Caki2 (cell line): ENCODE measurements around the gene ATRNL1. TPM values are rescaled to one million over a fixed set of nuclear protein-coding genes. Genes with fewer than 3 reads are reported as not detected.
"Not testable (repeated sequence)": the region's sequence is repeated elsewhere in the genome, so short reads cannot be mapped to it uniquely, and the experiment has no call there.

Source experiments
- DNase-seq: peaks from one replicate; pipeline ENCODE4 v3.0.0-alpha.2; 2015; ENCODE audit warnings: low read depth
- in situ Hi-C: cut with HindIII; loops from 2 replicates; pipeline ENCODE4 v1.10.0; 2016; ENCODE audit warnings: low sequenced_read_pairs, low pct_unique_long_range_greater_than_20kb, mixed read lengths
- total RNA-seq: library from RNA; depleted of rRNA; stranded (reverse); fragments of >200 nt; shearing (Covaris generic); gene quantifications from 2 replicates; pipeline ENCODE4 v1.2.3, GENCODE V29; 2014; ENCODE audit warnings: low replicate concordance

The ATRNL1 gene
- total RNA-seq, 1 experiment from 2014 or later: 137 TPM

DNA sequence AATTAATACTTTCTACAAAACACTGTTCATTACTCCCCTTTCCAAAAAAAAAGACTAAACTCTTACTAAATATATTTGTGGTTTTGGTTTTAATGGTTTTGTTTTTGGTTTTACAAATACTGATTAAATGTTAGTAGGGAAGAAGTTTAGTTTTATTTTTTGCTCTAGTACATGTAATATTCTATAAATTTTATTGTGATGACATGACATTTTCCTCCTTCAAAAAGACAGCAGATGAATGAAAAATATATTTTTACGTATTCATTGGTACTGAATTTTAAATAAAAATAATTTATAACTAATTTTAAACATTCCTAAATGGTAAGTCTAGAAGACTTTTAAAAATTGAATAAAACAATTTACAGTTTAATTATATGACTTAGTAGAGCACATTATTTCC is 667.0 kb downstream of the ATRNL1 start:
- DNase-seq: no peak
- in situ Hi-C loops: no loop called here

DNA sequence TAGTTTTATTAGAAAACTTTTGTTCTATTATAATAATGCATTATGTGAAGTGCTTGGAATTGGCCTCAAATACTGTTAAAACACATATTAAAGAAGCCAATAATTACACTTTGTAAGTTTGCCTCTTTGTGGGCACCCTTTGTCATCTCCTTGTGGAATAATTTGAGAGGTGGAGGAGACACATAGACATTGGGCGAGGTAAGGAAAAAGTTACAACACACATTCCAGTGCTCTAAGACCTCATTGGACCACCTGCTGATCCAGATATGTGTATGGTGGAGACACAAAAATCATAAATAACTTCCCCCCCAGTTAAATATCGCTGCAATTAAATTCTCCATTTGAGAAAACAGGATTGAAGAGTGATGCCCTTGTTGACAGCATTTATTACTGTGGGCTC is 668.0 kb downstream of the ATRNL1 start:
- in situ Hi-C loops: no loop called here

DNA sequence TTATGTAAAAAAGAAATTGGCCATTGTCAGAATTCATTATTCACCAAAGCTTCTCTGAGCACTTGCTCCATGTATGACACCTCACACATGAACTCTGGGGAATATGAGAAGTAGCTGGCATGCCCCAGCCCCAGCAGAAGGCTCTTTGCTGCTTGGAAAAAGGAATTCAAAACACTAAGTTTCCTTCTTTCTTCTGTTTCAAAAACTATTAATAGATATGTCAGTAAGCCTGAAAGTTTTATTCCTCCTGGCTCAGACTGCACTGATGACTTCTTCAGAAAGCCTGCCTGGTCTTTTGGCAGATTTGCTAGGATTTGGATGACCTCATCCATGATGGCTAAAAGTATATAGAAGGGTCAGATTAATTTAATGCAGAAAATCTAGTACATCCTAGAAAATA is 668.9 kb downstream of the ATRNL1 start:
- in situ Hi-C loops: no loop called here
- DNase-seq: no peak

More for the DNA sequence above, 668.0 kb downstream of the ATRNL1 start:
- DNase-seq: no peak

DNA sequence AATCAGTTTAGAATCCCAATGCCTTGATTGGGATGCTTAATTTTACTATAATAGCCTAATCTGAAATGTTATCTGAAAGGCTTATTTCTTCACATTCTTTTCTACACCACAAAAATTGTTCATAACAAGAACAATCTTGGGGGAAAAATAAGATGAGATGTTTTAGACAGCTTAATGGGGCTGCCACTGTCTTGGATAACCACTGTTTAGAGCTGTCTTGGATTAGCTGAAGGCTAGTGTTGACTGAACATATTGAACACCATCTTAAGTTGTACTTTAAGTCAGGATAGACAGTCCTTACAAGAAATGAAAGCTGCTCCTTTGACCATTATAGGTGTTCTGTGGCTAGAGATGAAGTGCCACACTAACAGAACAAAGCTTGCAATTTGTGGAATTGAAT is 678.6 kb downstream of the ATRNL1 start:
- in situ Hi-C loops: no loop called here
- DNase-seq: no peak

DNA sequence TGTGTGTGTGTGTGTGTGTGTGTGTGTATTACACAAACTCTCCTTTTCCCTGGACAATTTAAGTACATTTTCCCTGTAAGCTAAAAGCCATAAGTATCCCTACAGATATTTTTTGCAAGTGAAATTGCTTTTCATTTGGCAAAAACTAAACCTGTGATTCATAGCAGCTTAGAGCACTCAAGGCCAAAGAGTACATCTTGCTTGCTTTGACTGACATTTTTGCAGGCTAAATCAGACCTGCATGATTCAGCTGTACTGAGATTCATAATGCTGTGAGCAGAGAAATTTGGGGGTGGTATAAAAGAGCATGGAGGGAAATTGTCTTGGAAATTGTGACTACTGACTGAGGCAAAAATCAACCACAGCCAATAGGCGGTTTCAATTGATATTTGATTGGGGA is 679.4 kb downstream of the ATRNL1 start:
- in situ Hi-C loops: no loop called here
- no peak for DNase-seq

DNA sequence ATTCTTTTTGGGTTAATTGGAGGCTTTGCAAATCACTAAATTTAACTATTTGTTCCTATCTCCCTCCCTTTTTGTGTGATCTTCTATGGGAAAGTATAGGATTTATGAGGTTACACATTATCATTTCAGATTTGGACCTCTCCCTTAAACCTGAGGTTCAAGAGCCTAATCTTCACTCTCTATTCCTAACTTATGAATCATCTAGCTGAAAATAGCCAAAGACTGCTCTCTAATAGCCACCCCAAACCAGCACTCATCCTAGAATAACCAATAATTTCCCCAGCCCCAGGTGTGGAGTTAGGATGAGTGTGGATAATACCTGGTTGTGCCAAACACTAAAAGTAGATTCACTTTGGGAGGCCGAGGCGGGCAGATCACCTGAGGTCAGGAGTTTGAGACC is 680.7 kb downstream of the ATRNL1 start:
- in situ Hi-C loops: no loop called here
- DNase-seq: no peak

DNA sequence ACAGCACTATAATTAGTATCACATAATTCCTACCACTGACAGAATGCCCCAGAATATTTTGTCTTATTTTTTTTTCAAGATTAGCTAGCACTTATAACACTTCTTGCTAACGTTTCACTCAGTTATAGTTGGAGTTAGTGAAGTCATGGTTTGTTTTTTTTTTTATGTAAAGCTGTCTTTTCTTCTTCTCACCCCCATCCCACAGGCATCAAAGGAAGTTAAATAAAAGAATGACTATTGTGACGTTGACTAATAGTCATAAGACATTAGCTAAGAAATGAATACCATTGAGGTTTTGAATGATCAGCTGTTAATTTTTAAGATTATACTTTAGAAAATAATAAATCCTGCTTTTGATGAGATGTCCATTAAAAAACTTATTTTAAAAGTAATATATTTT is 681.6 kb downstream of the ATRNL1 start:
- no peak for DNase-seq
- in situ Hi-C loops: no loop called here

DNA sequence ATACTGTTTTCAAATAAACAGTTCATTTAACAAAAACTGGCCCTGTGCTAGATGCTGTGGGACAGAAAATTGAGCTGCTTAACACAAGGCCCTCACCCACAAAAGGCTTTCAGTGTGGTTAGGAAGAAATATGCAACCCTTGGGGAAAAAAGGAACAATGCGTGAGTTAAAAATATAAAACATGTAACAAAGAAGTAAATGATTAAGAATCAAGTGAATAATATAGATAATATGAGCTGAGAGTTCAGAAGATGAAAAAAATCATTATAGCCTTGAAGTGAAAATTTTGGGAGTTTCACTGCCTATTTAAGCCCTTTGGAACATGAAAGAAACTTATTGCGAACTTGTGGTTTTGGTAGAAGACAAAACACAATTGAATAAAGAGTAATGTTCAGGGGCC is 684.5 kb downstream of the ATRNL1 start:
- in situ Hi-C loops: no loop called here
- DNase-seq: no peak

DNA sequence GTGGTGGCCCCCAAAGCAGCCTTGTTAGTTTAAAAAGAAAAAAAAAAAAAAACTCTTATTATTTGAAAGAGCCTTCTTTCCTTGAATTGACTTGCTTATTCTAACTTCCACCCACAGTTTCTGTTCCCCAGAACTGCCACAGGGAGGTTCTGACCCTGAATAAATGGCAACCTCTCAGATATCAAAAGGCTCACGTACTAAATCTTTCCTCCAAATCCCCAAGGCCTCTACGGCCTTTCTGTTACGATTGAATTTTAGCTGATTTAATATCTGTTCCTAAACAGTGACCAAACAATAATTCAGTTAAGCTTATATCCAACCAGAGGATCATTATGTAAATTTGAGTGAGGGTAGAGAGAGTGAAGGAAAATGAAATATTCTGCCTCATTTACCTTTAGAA is 697.1 kb downstream of the ATRNL1 start:
- in situ Hi-C loops: no loop called here
- DNase-seq: no peak

DNA sequence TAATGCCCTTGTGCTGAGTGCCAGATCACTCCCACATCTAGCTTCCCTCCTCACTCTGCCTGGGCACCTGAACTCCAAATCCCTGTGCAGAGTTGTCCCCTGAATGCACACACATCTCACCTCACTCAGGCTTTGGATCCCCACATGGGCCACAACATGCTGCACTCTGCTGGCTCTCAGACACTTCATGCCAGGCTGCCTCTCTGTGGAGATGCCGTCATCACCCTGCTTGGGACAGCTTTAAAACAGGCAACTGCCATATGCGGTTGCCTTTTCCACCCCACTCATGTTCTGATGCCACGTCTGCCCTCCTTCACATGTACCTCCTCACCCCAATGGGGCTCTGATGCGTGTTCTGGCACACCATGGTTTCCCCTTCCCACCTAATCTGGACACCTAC is 702.8 kb downstream of the ATRNL1 start:
- in situ Hi-C loops: no loop called here

DNA sequence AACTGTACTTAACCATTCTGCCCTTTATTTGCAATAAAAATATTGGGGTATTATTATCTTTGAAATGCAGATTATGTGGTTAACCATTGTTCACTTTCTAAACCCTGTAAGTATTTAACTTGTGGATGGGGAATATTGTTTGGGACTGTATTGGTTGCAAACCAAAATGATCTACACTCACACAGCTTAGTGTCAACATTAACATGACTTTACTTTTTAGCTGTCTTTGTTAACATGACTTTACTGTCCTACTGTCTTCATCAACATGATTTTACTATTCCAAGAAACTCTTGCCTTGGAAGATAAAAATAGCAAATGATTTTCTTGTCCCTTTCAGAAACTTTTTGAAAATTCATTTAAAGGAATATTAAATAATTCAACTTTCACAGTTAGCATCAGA is 708.3 kb downstream of the ATRNL1 start:
- in situ Hi-C loops: no loop called here

More for the DNA sequence above, 702.8 kb downstream of the ATRNL1 start:
- no peak for DNase-seq

DNA sequence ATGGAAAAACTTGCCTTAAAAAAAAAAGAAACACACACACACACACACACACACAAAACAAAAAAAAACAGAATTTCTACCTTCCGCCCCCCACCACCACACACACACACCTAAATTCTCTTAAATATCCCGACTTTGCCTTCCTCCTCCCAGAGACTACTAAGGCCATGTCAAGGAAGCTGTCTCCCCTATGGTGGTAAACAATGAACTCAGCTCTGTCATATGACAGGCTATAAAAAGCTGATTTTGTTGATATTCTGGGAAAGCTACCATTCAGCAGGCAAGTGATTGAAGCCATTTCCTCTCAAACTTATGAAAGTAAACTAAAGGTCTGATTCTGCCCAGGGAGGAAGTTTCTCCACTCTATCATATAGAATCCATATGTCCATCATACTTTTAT is 708.8 kb downstream of the ATRNL1 start:
- no peak for DNase-seq
- in situ Hi-C loops: no loop called here

More for the DNA sequence above, 708.3 kb downstream of the ATRNL1 start:
- DNase-seq: no peak

DNA sequence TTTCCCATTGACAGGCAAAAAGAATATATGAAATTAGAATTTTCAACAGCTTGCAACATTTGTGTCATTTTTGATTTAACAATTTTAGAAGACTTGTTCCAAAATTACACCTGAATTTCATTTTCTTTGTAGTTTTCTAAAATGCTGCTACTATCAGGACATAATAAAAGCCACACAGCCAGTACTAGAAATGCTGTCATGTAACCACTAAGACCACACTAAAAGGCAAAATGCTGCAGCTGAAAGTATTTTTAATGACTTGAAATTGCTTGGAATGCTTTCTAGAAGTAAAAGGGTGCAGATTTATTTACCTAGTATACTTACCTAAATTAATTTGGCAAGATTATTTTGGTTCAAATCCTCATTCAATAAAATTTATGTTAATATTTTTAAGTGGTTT is 709.7 kb downstream of the ATRNL1 start:
- in situ Hi-C loops: no loop called here

DNA sequence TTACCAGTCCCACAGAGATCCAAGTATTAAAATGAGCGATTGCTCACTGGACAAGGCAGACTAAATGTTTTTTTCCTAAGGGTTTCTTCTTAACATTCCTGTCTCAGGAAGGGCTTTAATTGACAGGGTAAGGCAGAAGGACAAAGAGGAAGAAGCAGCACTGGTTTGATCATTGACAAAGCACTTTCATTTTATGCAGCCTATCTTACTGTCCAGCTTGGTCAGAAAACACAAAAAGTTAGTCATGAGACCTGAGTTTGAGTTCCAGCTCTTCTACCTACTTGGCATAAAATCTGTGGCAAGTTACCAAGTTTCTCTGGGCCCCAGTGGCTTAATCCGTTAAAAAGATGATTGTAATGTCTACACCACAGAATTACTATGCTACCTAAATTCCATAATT is 721.4 kb downstream of the ATRNL1 start:
- DNase-seq: no peak
- in situ Hi-C loops: no loop called here

More for the DNA sequence above, 709.7 kb downstream of the ATRNL1 start:
- DNase-seq: no peak

DNA sequence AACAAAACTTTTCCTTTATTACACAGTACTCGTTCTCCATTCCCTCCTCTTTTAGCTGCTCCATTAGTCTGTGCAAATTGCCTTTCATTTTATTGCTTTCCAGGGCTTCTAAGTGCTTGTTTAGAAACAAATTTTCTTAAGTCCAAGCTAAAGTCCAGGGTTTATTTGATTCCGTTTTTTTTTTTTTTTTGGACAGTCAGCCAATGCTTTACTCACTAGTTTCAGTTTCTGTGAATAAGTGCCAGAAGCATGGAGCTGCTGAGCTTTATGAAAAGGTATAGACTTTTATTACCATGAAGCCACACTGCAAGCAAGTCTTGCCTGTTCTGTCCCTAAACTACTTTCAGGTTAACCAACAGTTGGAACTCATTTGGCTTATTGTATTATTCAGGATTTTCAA is 724.8 kb downstream of the ATRNL1 start:
- in situ Hi-C loops: no loop called here
- no peak for DNase-seq

DNA sequence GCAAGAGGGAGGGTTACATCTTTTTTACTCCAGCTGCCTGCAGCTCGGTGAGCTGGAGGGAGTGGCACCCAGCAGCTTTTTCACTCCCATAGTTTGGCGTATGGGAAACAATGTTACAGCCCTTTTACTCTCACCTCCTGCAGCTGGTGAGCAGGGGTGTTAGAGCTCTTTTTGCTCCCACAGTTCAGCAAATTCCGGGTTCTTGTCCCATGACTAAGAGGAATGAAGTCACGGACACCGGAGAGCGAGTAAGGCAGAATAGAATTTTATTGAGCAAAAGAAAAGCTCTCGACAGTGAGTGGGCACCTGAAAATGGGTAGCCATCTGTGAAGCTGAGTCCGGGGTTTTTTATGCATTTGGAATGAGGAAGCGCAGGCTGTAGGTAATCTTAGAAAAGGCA is 733.2 kb downstream of the ATRNL1 start:
- DNase-seq: no peak
- in situ Hi-C loops: no loop called here

DNA sequence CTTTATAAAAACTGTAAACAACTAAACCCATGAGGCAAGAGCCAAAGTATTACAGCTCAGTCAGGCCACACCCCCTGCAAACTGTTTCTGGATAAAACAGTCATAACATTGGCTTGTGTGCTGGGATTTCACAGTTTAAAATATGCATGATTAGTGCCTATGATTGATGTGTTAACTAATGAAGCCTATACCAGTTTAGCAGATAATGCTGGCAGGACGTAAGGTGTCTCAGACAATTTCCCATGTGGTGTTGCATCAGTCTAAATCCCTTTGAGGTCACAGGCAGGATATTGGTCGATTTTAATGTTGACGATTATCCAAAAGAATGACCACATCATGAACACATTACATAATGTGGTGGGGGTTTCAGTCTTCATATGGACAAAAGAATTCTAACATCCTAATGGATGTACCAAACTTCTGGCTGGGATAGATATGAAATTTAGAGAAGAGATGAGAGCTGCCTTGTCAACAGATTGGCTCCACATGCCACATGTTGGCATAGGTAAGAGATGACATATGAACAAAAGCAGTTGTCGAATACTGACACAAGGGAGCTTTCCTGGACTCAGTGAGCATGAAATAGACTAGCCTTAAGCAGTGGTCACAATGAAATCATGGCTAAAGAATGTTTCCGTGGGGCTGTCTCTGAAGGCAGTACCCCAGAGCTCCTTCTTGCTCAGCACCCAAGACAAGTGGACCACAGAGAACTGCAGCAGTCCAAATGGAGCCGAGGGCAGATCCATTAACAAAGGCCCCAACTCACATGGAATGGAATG is 734.3 kb downstream of the ATRNL1 start:
- DNase-seq: no peak
- in situ Hi-C loops: no loop called here

DNA sequence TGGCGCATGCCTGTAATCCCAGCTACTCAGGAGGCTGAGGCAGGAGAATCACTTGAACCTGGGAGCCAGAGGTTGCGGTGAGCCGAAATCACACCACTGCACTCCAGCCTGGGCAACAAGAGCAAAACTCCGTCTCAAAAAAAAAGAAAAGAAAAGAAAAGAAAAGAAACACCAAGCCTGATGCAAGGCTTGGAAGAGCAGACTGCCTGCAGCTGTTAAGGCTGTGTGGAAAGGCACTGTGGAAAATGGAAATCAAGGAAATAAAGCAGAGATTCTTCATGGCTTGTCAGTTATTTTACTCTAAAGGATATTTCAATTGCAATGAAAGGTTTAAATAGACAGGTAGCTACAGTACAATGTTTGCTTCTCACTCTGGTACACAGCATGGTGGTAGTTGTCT is 735.0 kb downstream of the ATRNL1 start:
- DNase-seq, in situ Hi-C loops: not testable (repeated sequence)

DNA sequence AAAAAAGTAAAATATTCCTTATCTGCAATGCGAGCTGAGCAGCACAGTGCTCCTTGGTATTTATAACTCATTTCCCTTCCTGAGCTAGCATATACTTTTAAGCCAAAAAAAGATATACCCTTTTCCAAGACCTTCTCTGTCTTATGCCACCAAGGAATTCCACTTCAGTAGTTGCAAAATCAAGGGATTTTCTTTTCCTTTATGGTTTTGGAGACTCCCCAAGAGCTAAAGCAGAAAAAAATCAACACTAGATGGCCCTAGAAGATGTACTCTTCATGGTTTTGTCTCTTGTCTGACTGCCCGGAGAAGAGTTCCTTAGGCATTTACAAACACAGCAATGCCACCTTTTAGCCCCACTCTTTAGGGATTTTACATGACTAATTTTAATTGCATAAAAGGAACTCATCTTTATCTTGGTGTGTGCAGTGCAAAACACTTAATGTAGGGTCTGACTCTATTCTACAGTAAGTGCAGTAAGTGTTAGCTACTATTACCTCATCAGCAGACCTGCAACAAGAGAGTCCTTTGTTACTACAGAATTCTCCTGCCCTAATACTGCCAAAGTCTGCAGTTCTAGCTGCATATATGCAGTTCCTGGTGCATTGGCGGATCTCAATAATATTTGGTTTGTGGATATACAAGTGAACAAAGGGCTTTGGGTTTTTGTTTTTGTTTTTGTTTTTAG is 736.5 kb downstream of the ATRNL1 start:
- in situ Hi-C loops: no loop called here
- DNase-seq: peak; percentile 5
